ENCODE data around the gene SLC2A6. TPM values are rescaled to one million over a fixed set of nuclear protein-coding genes. Genes with fewer than 3 reads are reported as not detected.

SLC2A6 gene
- total RNA-seq, 2 donors from 2014 or later = 4.6 to 8.8 TPM

- no peak overlapping the region for H3K4me3 ChIP-seq
- ATAC-seq (ENCODE audit: insufficient number of reproducible peaks, low FRiP score, low read depth) = no peak
- no peak overlapping the region for H3K27ac ChIP-seq
- TF ChIP-seq, protein P1, sequence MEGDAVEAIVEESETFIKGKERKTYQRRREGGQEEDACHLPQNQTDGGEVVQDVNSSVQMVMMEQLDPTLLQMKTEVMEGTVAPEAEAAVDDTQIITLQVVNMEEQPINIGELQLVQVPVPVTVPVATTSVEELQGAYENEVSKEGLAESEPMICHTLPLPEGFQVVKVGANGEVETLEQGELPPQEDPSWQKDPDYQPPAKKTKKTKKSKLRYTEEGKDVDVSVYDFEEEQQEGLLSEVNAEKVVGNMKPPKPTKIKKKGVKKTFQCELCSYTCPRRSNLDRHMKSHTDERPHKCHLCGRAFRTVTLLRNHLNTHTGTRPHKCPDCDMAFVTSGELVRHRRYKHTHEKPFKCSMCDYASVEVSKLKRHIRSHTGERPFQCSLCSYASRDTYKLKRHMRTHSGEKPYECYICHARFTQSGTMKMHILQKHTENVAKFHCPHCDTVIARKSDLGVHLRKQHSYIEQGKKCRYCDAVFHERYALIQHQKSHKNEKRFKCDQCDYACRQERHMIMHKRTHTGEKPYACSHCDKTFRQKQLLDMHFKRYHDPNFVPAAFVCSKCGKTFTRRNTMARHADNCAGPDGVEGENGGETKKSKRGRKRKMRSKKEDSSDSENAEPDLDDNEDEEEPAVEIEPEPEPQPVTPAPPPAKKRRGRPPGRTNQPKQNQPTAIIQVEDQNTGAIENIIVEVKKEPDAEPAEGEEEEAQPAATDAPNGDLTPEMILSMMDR (IDR thresholded peaks at IDR 0.05) = no peak
- peaks cover 13 to 37% of the 10 kb centered on the region in 2 donors for H3K4me1 ChIP-seq (ENCODE audit: control insufficient read depth in 1 of 2, low read depth in 2 of 2)
- H3K9me3 ChIP-seq = no peaks in the 10 kb centered on the region
- H3K36me3 ChIP-seq = no peaks in the 10 kb centered on the region
- H3K27me3 ChIP-seq (replicated peaks; ENCODE audit: insufficient read depth) = no peaks in the 10 kb centered on the region
- DNase-seq (ENCODE audit: low spot score) = no peak
Observed at GRCh38 chr9:133511607-133512006, 32.7 kb upstream of the SLC2A6 start.

DNA sequence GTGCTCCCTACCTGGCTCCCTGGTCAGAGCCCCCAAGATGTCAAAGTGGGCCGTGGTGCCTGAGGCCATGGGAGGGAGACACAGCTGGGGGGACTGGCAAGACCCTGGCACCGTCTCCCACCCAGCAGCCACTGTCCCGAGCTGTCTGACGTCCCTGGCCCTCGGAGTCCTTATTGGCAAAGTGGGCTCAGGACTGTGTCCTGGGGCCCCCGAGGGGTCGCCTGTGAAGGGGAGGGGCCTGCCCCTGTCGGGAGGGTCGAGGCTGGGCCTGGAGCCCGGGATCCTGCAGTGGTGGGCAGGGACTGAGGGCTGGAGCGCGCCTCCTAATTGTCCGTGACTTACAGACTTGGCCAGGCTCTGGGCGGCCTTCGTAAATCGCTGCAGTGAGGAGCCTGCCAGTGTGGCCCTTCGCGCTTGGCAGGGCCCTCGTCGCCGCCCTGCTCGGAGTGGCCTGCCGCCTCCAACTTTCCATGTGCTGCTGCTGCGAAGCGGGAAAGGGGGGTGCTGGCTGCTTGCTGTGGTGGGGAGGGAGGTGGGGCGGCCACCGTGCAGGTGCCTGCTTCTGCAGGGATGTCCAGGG, 32.1 kb upstream of the SLC2A6 start:
- Histone ChIP-seq H3K9me3 (no peaks in the 10 kb centered on the region), H3K27ac (no peak overlapping the region), H3K4me3 (no peak overlapping the region), H3K27me3 (replicated peaks; ENCODE audit: insufficient read depth) (no peaks in the 10 kb centered on the region), H3K36me3 (no peaks in the 10 kb centered on the region), H3K4me1 (ENCODE audit: control insufficient read depth in 1 of 2, low read depth in 2 of 2) (peaks cover 13 to 43% of the 10 kb centered on the region in 2 donors)
- TF ChIP-seq, protein P1 (IDR thresholded peaks at IDR 0.05) = no peak
- DNase-seq (ENCODE audit: low spot score) (no peak), ATAC-seq (ENCODE audit: insufficient number of reproducible peaks, low FRiP score, low read depth) (no peak)

DNA sequence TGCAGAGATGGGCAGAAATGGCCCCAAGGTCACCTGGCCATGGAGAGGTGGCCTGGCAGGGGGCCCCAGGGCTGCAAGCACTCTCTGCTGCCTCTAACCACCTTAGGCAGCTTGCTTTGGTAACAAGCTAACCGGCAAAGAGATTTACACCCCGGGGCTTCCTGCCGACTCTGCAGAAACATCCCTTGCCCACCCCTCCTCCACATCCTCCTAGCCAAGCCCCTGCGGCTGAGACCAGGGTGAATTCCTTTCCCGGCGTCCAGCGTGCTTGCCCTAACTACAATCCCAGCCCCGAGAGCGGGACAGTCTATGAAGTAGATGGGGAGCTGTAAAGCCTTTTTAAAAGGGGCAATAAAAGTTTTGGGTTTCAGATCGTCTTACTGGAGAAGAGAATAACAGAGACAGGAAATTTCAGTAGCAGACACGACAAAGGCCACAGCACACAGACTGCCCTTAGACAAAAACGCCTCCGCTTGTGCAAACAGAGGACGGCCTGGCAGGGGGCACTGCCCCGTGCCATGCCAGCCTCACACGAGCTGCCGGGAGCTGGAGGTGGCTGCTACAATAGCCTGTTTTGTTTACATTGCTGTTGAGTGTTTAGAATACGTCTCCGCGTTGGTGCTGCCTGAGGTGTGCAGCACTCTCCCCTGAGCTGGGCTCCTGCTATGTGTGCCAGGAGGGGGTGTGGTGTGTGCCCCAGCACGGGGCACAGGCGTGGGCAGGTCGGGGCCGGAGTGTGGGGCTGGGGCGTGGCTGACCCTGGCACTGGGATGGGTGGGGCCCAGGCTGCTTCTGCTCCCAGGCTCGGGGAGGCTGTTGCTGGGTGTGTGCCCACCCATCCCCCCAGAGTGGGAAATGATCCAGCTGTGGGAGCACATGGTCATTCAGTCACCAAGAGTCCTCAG, 30.5 kb upstream of the SLC2A6 start:
- DNase-seq (ENCODE audit: low spot score) (no peak), ATAC-seq (ENCODE audit: insufficient number of reproducible peaks, low FRiP score, low read depth) (no peak)
- no peaks in the 10 kb centered on the region for H3K9me3 ChIP-seq
- TF ChIP-seq, protein P1 (IDR thresholded peaks at IDR 0.05) = no peak
- no peaks in the 10 kb centered on the region for H3K27me3 ChIP-seq (replicated peaks; ENCODE audit: insufficient read depth)
- H3K36me3 ChIP-seq = no peaks in the 10 kb centered on the region
- no peak overlapping the region for H3K27ac ChIP-seq
- peak overlapping the region; percentile 22 for H3K4me3 ChIP-seq
- peaks cover 10 to 37% of the 10 kb centered on the region in 2 donors for H3K4me1 ChIP-seq (ENCODE audit: control insufficient read depth in 1 of 2, low read depth in 2 of 2)

GRCh38 chr9:133508046-133508445, 29.1 kb upstream of the SLC2A6 start:
- H3K4me1 ChIP-seq (ENCODE audit: control insufficient read depth in 1 of 2, low read depth in 2 of 2) = peaks cover 9 to 28% of the 10 kb centered on the region in 2 donors
- no peaks in the 10 kb centered on the region for H3K9me3 ChIP-seq
- no peak for DNase-seq (ENCODE audit: low spot score)
- TF ChIP-seq, protein P1 (IDR thresholded peaks at IDR 0.05) = no peak
- H3K36me3 ChIP-seq = no peaks in the 10 kb centered on the region
- no peaks in the 10 kb centered on the region for H3K27me3 ChIP-seq (replicated peaks; ENCODE audit: insufficient read depth)
- H3K4me3 ChIP-seq = no peak overlapping the region
- no peak for ATAC-seq (ENCODE audit: insufficient number of reproducible peaks, low FRiP score, low read depth)
- no peak overlapping the region for H3K27ac ChIP-seq

- peaks cover 9 to 28% of the 10 kb centered on the region in 2 donors for H3K4me1 ChIP-seq (ENCODE audit: control insufficient read depth in 1 of 2, low read depth in 2 of 2)
- H3K9me3 ChIP-seq = peaks cover 3% of the 10 kb centered on the region
- no peaks in the 10 kb centered on the region for H3K27me3 ChIP-seq (replicated peaks; ENCODE audit: insufficient read depth)
- TF ChIP-seq, protein P1 (IDR thresholded peaks at IDR 0.05) = no peak
- ATAC-seq (ENCODE audit: insufficient number of reproducible peaks, low FRiP score, low read depth) (no peak), DNase-seq (ENCODE audit: low spot score) (no peak)
- no peak overlapping the region for H3K4me3 ChIP-seq
- H3K36me3 ChIP-seq = no peaks in the 10 kb centered on the region
- H3K27ac ChIP-seq = no peak overlapping the region
Observed at GRCh38 chr9:133507246-133507965, 28.5 kb upstream of the SLC2A6 start.

Measured in thoracic aorta (tissue), 2 donors.